ENCODE results near the gene IGSF8.

IGSF8 gene

GRCh38 chr1:160103658-160104408, 5.4 kb upstream of the IGSF8 start:
- no peak for DNase-seq

GRCh38 chr1:160101717-160102522, 3.5 kb upstream of the IGSF8 start:
- DNase-seq, result no peak

- peak; percentile 76 for DNase-seq
These were observed 2.8 kb upstream of the IGSF8 start for GRCh38 chr1:160101037-160101716.

- no peak for DNase-seq
These were observed 1.4 kb upstream of the IGSF8 start for GRCh38 chr1:160099716-160100375.

GRCh38 chr1:160098852-160099561, 588 bp upstream of the IGSF8 start:
- DNase-seq, result peak; percentile 93

- DNase-seq, result no peak
These were observed 1.1 kb downstream of the IGSF8 start for GRCh38 chr1:160097151-160097910.

- no peak for DNase-seq
These were observed 1.9 kb downstream of the IGSF8 start for GRCh38 chr1:160096274-160097116.

GRCh38 chr1:160095382-160096105, 2.9 kb downstream of the IGSF8 start:
- no peak for DNase-seq

- no peak for DNase-seq
These were observed 3.6 kb downstream of the IGSF8 start for GRCh38 chr1:160094806-160095205.

GRCh38 chr1:160094291-160094625, 4.2 kb downstream of the IGSF8 start:
- no peak for DNase-seq

- no peak for DNase-seq
These were observed 4.7 kb downstream of the IGSF8 start for GRCh38 chr1:160093624-160094290.

GRCh38 chr1:160093069-160093395, 5.4 kb downstream of the IGSF8 start:
- DNase-seq, result no peak

- no peak for DNase-seq
These were observed 5.9 kb downstream of the IGSF8 start for GRCh38 chr1:160092366-160093068.

- DNase-seq, result no peak
These were observed 6.7 kb downstream of the IGSF8 start for GRCh38 chr1:160091666-160092223.

- no peak for DNase-seq
These were observed 7.7 kb downstream of the IGSF8 start for GRCh38 chr1:160090760-160091159.

- DNase-seq, result no peak
These were observed 8.5 kb downstream of the IGSF8 start for GRCh38 chr1:160089883-160090282.

- DNase-seq, result no peak
These were observed 11.2 kb downstream of the IGSF8 start for GRCh38 chr1:160087118-160087662.

- DNase-seq, result no peak
These were observed 11.9 kb downstream of the IGSF8 start for GRCh38 chr1:160086456-160086892.

Data from fibroblast of skin of right biceps (primary cell).